Body of pancreas (tissue), 4 donors: ENCODE data around the gene POLN. TPM values are rescaled to one million over a fixed set of nuclear protein-coding genes. Genes with fewer than 3 reads are reported as not detected.

Experiments used
- ATAC-seq: fragments of 150-250 bp; one replicate; pipeline ENCODE4 v1.9.1; 2016
- DNase-seq, 4 donors: peaks; one replicate each; pipeline ENCODE4 v3.0.0-alpha.2; 2019
- H3K27ac ChIP-seq, 4 donors: fragments of 200-600 bp; sonication (generic); 1 replicate in 3 of 4; 2 replicates in 1 of 4; pipeline versions ENCODE4 v1.5.1 to v1.6.1; 2016 to 2019; ENCODE audit warnings: mild to moderate bottlenecking in 1 of 4, mixed read lengths in 1 of 4, moderate library complexity in 1 of 4
- H3K27me3 ChIP-seq, 2 donors: fragments of 200-600 bp; sonication (generic); one replicate each; pipeline ENCODE4 v1.6.0; 2016; ENCODE audit warnings: mild to moderate bottlenecking in 1 of 2
- H3K36me3 ChIP-seq, 2 donors: fragments of 200-600 bp; sonication (generic); replicated peaks in 1 of 2; 2 replicates each; pipeline ENCODE4 v1.5.1; 2016; ENCODE audit warnings: low read depth in 2 of 2; ENCODE audit not compliant: insufficient read depth in 1 of 2
- H3K4me1 ChIP-seq: fragments of 200-600 bp; sonication (generic); one replicate; pipeline ENCODE4 v1.6.0; 2016
- H3K4me3 ChIP-seq, 2 donors: fragments of 200-600 bp; sonication (generic); 1 replicate in 1 of 2; 2 replicates in 1 of 2; pipeline ENCODE4 v1.5.1; 2016 to 2019
- H3K9me3 ChIP-seq, 3 donors: fragments of 200-600 bp; sonication (generic); 1 replicate in 2 of 3; 2 replicates in 1 of 3; pipeline ENCODE4 v1.5.1; 2016
- CTCF ChIP-seq, 7 experiments: fragments of 450-650 bp in 4 of 7; fragments of 200-600 bp in 3 of 7; sonication (generic) in 3 of 7; IDR thresholded peaks; one replicate each; pipeline ENCODE4 v1.5.1; 2016 to 2019; ENCODE audit warnings: antibody characterized with exemption in 7 of 7
- POLR2A ChIP-seq, 3 donors: fragments of 450-650 bp; IDR thresholded peaks; one replicate each; pipeline ENCODE4 v1.6.1; 2016; ENCODE audit warnings: antibody characterized with exemption in 3 of 3, mild to moderate bottlenecking in 2 of 3
- WGBS, 2 donors: methylation state at CpG; one replicate each; pipeline ENCODE4 v1.1.5; 2017; 5-methylcytosine and 5-hydroxymethylcytosine counted together
- intact Hi-C: fragments of 100-400 bp; cut with DNase I; formaldehyde crosslinking; loops from one replicate; pipeline ENCODE4 v1.15.1; 2023
- total RNA-seq, 2 donors: library from RNA; depleted of rRNA; stranded (reverse); fragments of >200 nt; gene quantifications; one replicate each; pipeline ENCODE4 v1.1.0, GENCODE V29; 2016

The POLN gene
- total RNA-seq, 2 donors from 2014 or later: 4.9 to 5.9 TPM

GRCh38 chr4:2261853-2262144 lies 19.9 kb upstream of the POLN start, which contains the start of gene MXD4:
Gene MXD4 (minus strand): TSS chr4:2262109. CDS start chr4:2261980, 129 bp downstream.
- H3K27me3 ChIP-seq: no peaks in the 10 kb centered on the region
- peak within 1 kb of the TSS; percentile 46 to 92 for H3K4me3 ChIP-seq
- H3K4me1 ChIP-seq: peaks cover 59% of the 10 kb centered on the region
- H3K36me3 ChIP-seq: no peaks in the 10 kb centered on the region
- peak within 1 kb of the TSS; percentile 75 to 91 (median 89) for H3K27ac ChIP-seq
- ATAC-seq (peak; percentile 1), DNase-seq (no peak)
- WGBS, 2 donors: 0% methylated on average over 9 of the region's 46 CpGs; no CpG with 5 or more reads in 1 of the 2 donors
- no peaks in the 10 kb centered on the region for H3K9me3 ChIP-seq
- intact Hi-C loops: loop anchor here (10.0 kb wide), 1 partner anchor 163 kb away; no protein-coding TSS in a partner anchor
- no peak for TF ChIP-seq CTCF (IDR thresholded peaks at IDR 0.05)
- TF ChIP-seq POLR2A (IDR thresholded peaks at IDR 0.05): no peak

- Histone ChIP-seq H3K4me1 (peaks cover 61% of the 10 kb centered on the region), H3K9me3 (no peaks in the 10 kb centered on the region), H3K27ac (peak overlapping the region; percentile 65 to 90 (median 76)), H3K36me3 (no peaks in the 10 kb centered on the region), H3K4me3 (peak overlapping the region; percentile 46 to 92), H3K27me3 (no peaks in the 10 kb centered on the region)
- ATAC-seq: peak; percentile 47
- no peak for TF ChIP-seq CTCF (IDR thresholded peaks at IDR 0.05)
- peak in 2 of 3 donors; percentile 13 to 29 for TF ChIP-seq POLR2A (IDR thresholded peaks at IDR 0.05)
- intact Hi-C loops: loop anchor here (10.0 kb wide), 1 partner anchor 164 kb away; no protein-coding TSS in a partner anchor
- 0% methylated on average over 1 to 56 of the region's 91 CpGs for whole genome bisulfite sequencing, 2 donors
- DNase-seq: peak; percentile 52 to 67 (median 58)
These were observed 19.4 kb upstream of the POLN start for GRCh38 chr4:2261110-2261852.

GRCh38 chr4:2260344-2261109 lies 18.6 kb upstream of the POLN start:
- 20 to 27% methylated on average over 12 to 23 of the region's 23 CpGs for WGBS, 2 donors
- no peak for ATAC-seq
- peak; percentile 10 to 23 (median 14) for DNase-seq
- H3K4me1 ChIP-seq: peaks cover 62% of the 10 kb centered on the region
- H3K27me3 ChIP-seq: no peaks in the 10 kb centered on the region
- H3K9me3 ChIP-seq: no peaks in the 10 kb centered on the region
- intact Hi-C loops: loop anchor here (10.0 kb wide), 1 partner anchor 164 kb away; no protein-coding TSS in a partner anchor
- TF ChIP-seq CTCF (IDR thresholded peaks at IDR 0.05) (no peak), POLR2A (IDR thresholded peaks at IDR 0.05) (no peak)
- peak overlapping the region in 2 of 4 donors; percentile 83 to 90 for H3K27ac ChIP-seq
- peak overlapping the region; percentile 46 to 92 for H3K4me3 ChIP-seq
- H3K36me3 ChIP-seq: no peaks in the 10 kb centered on the region

- H3K4me3 ChIP-seq: no peak overlapping the region
- peak overlapping the region in 2 of 4 donors; percentile 83 to 90 for H3K27ac ChIP-seq
- H3K27me3 ChIP-seq: no peaks in the 10 kb centered on the region
- TF ChIP-seq CTCF (IDR thresholded peaks at IDR 0.05) (no peak), POLR2A (IDR thresholded peaks at IDR 0.05) (no peak)
- H3K4me1 ChIP-seq: peaks cover 69% of the 10 kb centered on the region
- H3K9me3 ChIP-seq: no peaks in the 10 kb centered on the region
- WGBS, 2 donors: 72 to 79% methylated on average over 8 to 15 of the region's 15 CpGs
- intact Hi-C loops: loop anchor here (10.0 kb wide), 1 partner anchor 165 kb away; no protein-coding TSS in a partner anchor
- H3K36me3 ChIP-seq: peaks cover 0 to 2% of the 10 kb centered on the region in 2 donors
- no peak for ATAC-seq
- DNase-seq: peak; percentile 1 to 13 (median 8)
These were observed 17.8 kb upstream of the POLN start for GRCh38 chr4:2259541-2260343.
